ENCODE measurements around the gene TPO.

- TF ChIP-seq POLR2AphosphoS5 (IDR thresholded peaks at IDR 0.05; ENCODE audit: low read depth, low read length) (no peak), REST (IDR thresholded peaks at IDR 0.05; ENCODE audit: insufficient read depth in 1 of 2, low read depth in 2 of 2, low read length in 2 of 2) (no peak), SIN3A (IDR thresholded peaks at IDR 0.05; ENCODE audit: borderline replicate concordance, insufficient read depth, low read length) (no peak), TAF1 (IDR thresholded peaks at IDR 0.05; ENCODE audit: borderline replicate concordance, insufficient read depth, low read length) (no peak), FOXP2 (optimal IDR thresholded peaks at IDR 0.05; ENCODE audit: borderline replicate concordance, extremely low read depth, extremely low read length, insufficient read depth) (no peak)
Observed at GRCh38 chr2:1512321-1513289, 99.3 kb downstream of the TPO start.

Measured in PFSK-1 (cell line).